Spleen (tissue), 11 donors: ENCODE results near the gene S100A5. TPM values are rescaled to one million over a fixed set of nuclear protein-coding genes. Genes with fewer than 3 reads are reported as not detected.
A peak's percentile ranks its signal among the peaks of the same experiment; 100 is the strongest.

ENCODE experiments used
- DNase-seq: peaks from one replicate; pipeline ENCODE4 v3.0.0-alpha.2; 2020
- H3K27ac ChIP-seq, 8 donors: fragments of 200-600 bp; sonication (generic) in 7 of 8; 1 replicate in 4 of 8; 2 replicates in 4 of 8; pipeline versions ENCODE4 v1.5.0 to v1.8.0; 2016 to 2021; ENCODE audit warnings: inconsistent platforms in 4 of 8, mild to moderate bottlenecking in 4 of 8, moderate library complexity in 1 of 8
- H3K27me3 ChIP-seq, 7 donors: fragments of 200-600 bp; sonication (generic) in 6 of 7; replicated peaks in 1 of 7; 1 replicate in 4 of 7; 2 replicates in 3 of 7; pipeline versions ENCODE4 v1.5.0 to v1.8.0; 2016 to 2021; ENCODE audit warnings: inconsistent platforms in 3 of 7, mild to moderate bottlenecking in 1 of 7
- H3K36me3 ChIP-seq, 6 donors: fragments of 200-600 bp; sonication (generic) in 5 of 6; 1 replicate in 4 of 6; 2 replicates in 2 of 6; pipeline versions ENCODE4 v1.5.0 to v1.8.0; 2016 to 2021; ENCODE audit warnings: inconsistent platforms in 2 of 6
- H3K4me1 ChIP-seq, 6 donors: fragments of 200-600 bp; sonication (generic) in 5 of 6; 1 replicate in 3 of 6; 2 replicates in 3 of 6; pipeline versions ENCODE4 v1.5.0 to v1.8.0; 2016 to 2021; ENCODE audit warnings: inconsistent platforms in 3 of 6
- H3K4me3 ChIP-seq, 8 donors: fragments of 200-600 bp; sonication (generic) in 7 of 8; 1 replicate in 4 of 8; 2 replicates in 4 of 8; pipeline versions ENCODE4 v1.5.0 to v1.8.0; 2016 to 2021; ENCODE audit warnings: inconsistent platforms in 4 of 8, mild to moderate bottlenecking in 4 of 8, moderate library complexity in 2 of 8
- H3K9me3 ChIP-seq, 8 donors: fragments of 200-600 bp; sonication (generic) in 7 of 8; 1 replicate in 4 of 8; 2 replicates in 4 of 8; pipeline versions ENCODE4 v1.5.0 to v1.8.0; 2016 to 2021; ENCODE audit warnings: inconsistent platforms in 4 of 8
- CTCF ChIP-seq, 11 experiments: fragments of 200-600 bp in 7 of 11; fragments of 450-650 bp in 4 of 11; sonication (generic) in 4 of 11; IDR thresholded peaks in 8 of 11; conservative IDR thresholded peaks in 3 of 11; 1 replicate in 7 of 11; 2 replicates in 4 of 11; pipeline versions ENCODE4 v1.4.0 to v1.8.0; 2016 to 2021; ENCODE audit warnings: antibody characterized with exemption in 11 of 11, inconsistent platforms in 4 of 11, mild to moderate bottlenecking in 1 of 11
- POLR2A ChIP-seq, 3 donors: fragments of 450-650 bp; IDR thresholded peaks; one replicate each; pipeline ENCODE4 v1.5.1; 2017; ENCODE audit warnings: antibody characterized with exemption in 3 of 3, mild to moderate bottlenecking in 1 of 3
- POLR2AphosphoS5 ChIP-seq, 3 donors: sonication (generic); formaldehyde crosslinking; IDR thresholded peaks; one replicate each; pipeline ENCODE4 v1.5.1; 2017; ENCODE audit warnings: antibody characterized with exemption in 3 of 3
- WGBS, 5 donors: extraction: QIAGEN DNeasy Blood & Tissue Kit in 3 of 5; methylation state at CpG; one replicate each; pipeline versions ENCODE4 v1.1.5 to v1.1.7; 2013 to 2018; 5-methylcytosine and 5-hydroxymethylcytosine counted together
- intact Hi-C: fragments of 100-400 bp; cut with DNase I; formaldehyde crosslinking; loops from one replicate; pipeline ENCODE4 v1.15.0; 2023; ENCODE audit warnings: low total_unique reads
- polyA plus RNA-seq, 3 donors: library from polyadenylated mRNA; stranded (reverse); fragments of 200-250 nt; gene quantifications; one replicate each; pipeline ENCODE4 v1.2.1, GENCODE V29; 2013
- total RNA-seq, 7 donors: library from RNA; depleted of rRNA in 3 of 7; stranded (reverse); fragments of >200 nt in 3 of 7; fragmentation: NEBNext Ultra II Directional in 4 of 7; extraction: Animal tissue kit (Norgen Biotek cat#: 25700) in 4 of 7; gene quantifications; one replicate each; pipeline versions ENCODE4 v1.1.0 to v1.2.1, GENCODE V29; 2016 to 2021
- donor health status: healthy with polysubstance abuse.
- donor health status: DM: no; HTN: no; CAD: no; lungs with moderate emphysema.
- donor health status: DM: no; HTN: no; CAD: no.
- donor health status: Bipolar disorder and iron deficiency.
- donor health status: healthy.
- donor health status: DM: no; HTN: no; CAD: no.
- donor health status: DM: yes; HTN: yes; CAD: no.

S100A5 gene
- total and polyA plus RNA-seq, 10 donors: 0.32 to 2.8 (median 0.46) TPM; not detected in 7

GRCh38 chr1:153534226-153534924 is 6.4 kb downstream of the S100A5 start:
- intact Hi-C loops: loop anchor here (5.0 kb wide), 1 partner anchor 33 kb away; the partner anchor contains the start of gene S100A2
- Histone ChIP-seq H3K4me1 (peaks cover 21 to 68% (median 52%) of the 10 kb centered on the region in 6 donors), H3K27ac (peak overlapping the region in 7 of 8 donors; percentile 42 to 99 (median 95)), H3K9me3 (no peaks in the 10 kb centered on the region), H3K4me3 (peak overlapping the region; percentile 56 to 84 (median 66)), H3K27me3 (no peaks in the 10 kb centered on the region), H3K36me3 (peaks cover 0 to 12% (median 0%) of the 10 kb centered on the region in 6 donors)
- WGBS, 5 donors: 72 to 91% (median 87%) methylated on average over 7 of the region's 7 CpGs
- TF ChIP-seq POLR2A (IDR thresholded peaks at IDR 0.05): no peak
- no peak for TF ChIP-seq CTCF (IDR thresholded peaks at IDR 0.05 in 8 of 11, conservative IDR thresholded peaks at IDR 0.05 in 3 of 11)
- TF ChIP-seq POLR2AphosphoS5 (IDR thresholded peaks at IDR 0.05): no peak
- DNase-seq: no peak

GRCh38 chr1:153533689-153534201 is 7.0 kb downstream of the S100A5 start:
- no peaks in the 10 kb centered on the region for H3K9me3 ChIP-seq
- H3K4me1 ChIP-seq: peaks cover 21 to 67% (median 52%) of the 10 kb centered on the region in 6 donors
- peaks cover 0 to 12% (median 0%) of the 10 kb centered on the region in 6 donors for H3K36me3 ChIP-seq
- H3K4me3 ChIP-seq: peak overlapping the region in 7 of 8 donors; percentile 15 to 84 (median 68)
- peak; percentile 70 for DNase-seq
- TF ChIP-seq CTCF (IDR thresholded peaks at IDR 0.05 in 8 of 11, conservative IDR thresholded peaks at IDR 0.05 in 3 of 11): no peak
- TF ChIP-seq POLR2AphosphoS5 (IDR thresholded peaks at IDR 0.05): no peak
- no peak for TF ChIP-seq POLR2A (IDR thresholded peaks at IDR 0.05)
- H3K27ac ChIP-seq: peak overlapping the region; percentile 7 to 99 (median 95)
- no peaks in the 10 kb centered on the region for H3K27me3 ChIP-seq
- intact Hi-C loops: loop anchor here (5.0 kb wide), 1 partner anchor 34 kb away; the partner anchor contains the start of gene S100A2
- 46 to 83% (median 69%) methylated on average over 13 of the region's 13 CpGs for WGBS, 5 donors

- peak; percentile 94 for DNase-seq
- intact Hi-C loops: loop anchor here (5.0 kb wide), 1 partner anchor 34 kb away; the partner anchor contains the start of gene S100A2
- peak overlapping the region; percentile 7 to 99 (median 95) for H3K27ac ChIP-seq
- H3K27me3 ChIP-seq: no peaks in the 10 kb centered on the region
- H3K36me3 ChIP-seq: peaks cover 0 to 12% (median 0%) of the 10 kb centered on the region in 6 donors
- peaks cover 21 to 67% (median 52%) of the 10 kb centered on the region in 6 donors for H3K4me1 ChIP-seq
- 29 to 32% (median 32%) methylated on average over 34 of the region's 34 CpGs for WGBS, 5 donors
- H3K9me3 ChIP-seq: no peaks in the 10 kb centered on the region
- peak; percentile 43 to 57 (median 46) for TF ChIP-seq POLR2AphosphoS5 (IDR thresholded peaks at IDR 0.05)
- TF ChIP-seq CTCF (IDR thresholded peaks at IDR 0.05 in 8 of 11, conservative IDR thresholded peaks at IDR 0.05 in 3 of 11): peak; percentile 54 to 93 (median 79)
- no peak for TF ChIP-seq POLR2A (IDR thresholded peaks at IDR 0.05)
- peak overlapping the region in 5 of 8 donors; percentile 15 to 84 (median 69) for H3K4me3 ChIP-seq
Measured at GRCh38 chr1:153532769-153533599, 7.8 kb downstream of the S100A5 start.
